Right forelimb (tissue), 1 donor: ENCODE measurements around the gene SYNDIG1L.
"Not testable (repeated sequence)": the region's sequence is repeated elsewhere in the genome, so short reads cannot be mapped to it uniquely, and the experiment has no call there.

ENCODE experiments used
- DNase-seq: peaks from one replicate; pipeline ENCODE4 v3.0.0-alpha.2; 2018

The SYNDIG1L gene

DNA sequence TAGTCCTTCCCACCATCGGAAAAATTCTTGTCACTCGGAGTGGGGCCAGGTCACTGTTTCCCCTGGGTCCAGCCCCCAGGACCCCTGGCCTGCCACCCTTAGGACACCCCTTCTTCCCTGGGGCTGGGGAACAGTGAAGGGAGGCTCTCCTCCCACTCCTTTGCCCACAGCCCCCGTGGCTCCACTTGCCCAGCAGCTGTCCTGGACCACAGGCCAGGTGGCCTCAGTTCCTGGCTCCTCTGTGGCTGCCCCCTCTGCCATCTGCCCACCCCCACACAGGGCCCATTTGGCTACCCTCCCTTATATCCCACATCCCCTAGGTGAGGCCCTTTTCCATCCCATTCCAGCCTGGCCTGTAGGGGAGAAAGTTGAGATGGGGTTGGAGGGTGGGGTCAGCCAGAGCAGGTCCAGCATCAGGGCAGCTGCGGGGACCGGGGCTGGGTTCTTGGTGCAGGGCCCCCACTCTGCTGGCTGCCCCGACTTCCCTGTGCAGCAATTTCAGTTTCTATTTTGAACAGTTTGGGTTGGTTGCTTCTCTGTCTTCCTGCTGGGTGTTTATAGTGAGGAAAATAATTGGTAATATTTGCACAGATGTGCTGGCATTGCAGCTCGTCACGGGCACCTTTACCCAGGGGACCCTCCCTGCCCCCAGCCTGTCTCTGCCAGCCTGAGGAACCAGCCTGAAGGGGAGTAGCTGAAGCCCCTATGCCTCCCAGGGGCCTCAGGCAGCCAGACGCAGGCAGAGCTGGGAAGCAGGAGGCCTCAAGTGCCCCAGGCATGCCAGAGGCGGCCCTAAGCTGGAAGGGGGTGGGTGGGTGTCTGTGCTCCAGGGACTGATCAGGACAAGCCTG, 23.4 kb downstream of the SYNDIG1L start:
- DNase-seq: no peak

DNA sequence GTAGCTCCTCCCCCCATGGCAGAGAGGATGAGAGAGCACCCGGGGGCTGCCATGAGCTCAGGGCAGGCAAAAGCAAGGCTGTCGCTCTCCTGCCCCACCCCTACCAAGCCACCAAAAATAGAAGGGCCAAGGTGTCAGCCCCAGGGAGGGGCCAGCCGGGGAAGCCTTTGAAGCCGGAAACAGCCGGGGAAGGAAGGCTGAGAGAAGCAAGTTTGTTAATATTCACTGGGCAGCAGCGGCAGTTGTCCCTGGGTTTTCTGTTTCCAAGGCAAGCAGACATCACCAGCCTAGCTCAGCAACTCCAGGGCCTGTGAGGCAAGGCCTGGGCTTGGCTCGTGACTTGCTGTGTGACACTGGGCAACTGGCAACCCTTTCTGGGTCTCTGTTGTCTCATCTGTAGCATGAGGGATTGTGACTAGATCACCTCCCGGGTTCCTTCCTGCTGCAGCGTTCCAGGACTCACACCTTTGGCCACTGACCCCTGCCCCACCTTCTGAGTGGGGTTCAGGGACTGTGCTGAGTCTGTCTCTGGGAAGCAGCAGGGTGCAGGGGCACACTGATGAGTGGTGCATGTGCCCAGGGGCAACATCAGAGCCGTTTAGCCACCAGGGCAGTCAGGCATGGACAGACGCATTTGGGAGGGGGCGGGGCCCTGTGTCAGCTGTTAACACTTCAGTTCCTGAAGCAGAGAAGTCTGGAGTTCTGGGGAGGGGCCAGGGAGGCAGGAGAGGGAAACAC, 24.3 kb downstream of the SYNDIG1L start:
- no peak for DNase-seq

GRCh38 chr14:74400919-74401503, 25.0 kb downstream of the SYNDIG1L start:
- DNase-seq: no peak

DNA sequence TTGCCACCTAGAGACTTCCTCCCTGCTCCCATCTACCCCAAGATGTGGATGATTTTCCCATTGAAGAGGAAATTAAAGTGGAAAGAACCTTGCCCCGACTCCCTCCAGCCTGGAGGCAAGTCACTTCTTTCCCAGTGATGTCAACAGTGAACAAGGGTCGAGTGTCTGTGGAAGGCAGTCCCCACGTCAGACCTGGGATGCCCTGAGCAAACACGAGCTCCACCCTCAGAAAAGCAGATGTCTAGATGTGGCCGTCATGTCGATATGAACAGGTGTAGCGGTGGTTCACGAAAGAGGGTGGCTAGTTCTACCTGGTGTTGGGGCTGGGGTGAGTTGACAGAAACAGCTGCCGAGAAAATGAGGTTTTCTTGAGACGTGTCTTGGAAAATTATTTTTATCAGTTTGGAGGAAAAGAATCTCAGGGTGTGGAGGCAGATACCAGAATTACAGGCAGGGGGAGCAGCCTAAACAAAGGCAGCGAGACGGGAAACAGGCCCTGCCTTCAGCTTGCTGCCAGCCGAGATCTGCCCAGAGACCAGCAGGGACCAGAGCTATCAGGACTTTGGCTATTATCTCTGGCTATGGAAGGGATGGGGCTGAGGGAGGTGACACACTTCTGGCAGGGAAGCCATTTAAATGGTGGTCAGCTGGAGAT, 25.9 kb downstream of the SYNDIG1L start:
- DNase-seq: no peak

- DNase-seq: no peak
Observed at GRCh38 chr14:74395094-74395493, 30.9 kb downstream of the SYNDIG1L start.

DNA sequence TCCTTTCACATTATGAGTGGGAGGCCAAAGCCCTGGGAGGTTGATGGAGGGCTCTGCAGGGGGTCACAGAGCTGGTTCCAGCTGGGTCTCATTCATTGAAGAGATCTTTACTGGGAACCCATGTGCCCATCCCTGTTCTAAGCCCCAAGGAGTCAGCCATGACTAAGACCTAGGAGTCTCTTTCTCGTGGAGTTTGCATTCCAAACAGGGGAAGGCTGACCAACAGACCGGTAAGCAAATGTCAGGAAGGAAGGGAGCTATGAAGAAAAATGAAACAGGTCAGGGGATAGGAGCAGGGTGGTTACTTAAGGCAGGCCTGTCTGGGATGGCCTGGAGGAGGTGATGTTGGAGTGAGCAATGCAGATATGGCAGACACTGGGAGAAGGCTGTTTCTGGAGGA, 31.5 kb downstream of the SYNDIG1L start:
- DNase-seq: no peak

DNA sequence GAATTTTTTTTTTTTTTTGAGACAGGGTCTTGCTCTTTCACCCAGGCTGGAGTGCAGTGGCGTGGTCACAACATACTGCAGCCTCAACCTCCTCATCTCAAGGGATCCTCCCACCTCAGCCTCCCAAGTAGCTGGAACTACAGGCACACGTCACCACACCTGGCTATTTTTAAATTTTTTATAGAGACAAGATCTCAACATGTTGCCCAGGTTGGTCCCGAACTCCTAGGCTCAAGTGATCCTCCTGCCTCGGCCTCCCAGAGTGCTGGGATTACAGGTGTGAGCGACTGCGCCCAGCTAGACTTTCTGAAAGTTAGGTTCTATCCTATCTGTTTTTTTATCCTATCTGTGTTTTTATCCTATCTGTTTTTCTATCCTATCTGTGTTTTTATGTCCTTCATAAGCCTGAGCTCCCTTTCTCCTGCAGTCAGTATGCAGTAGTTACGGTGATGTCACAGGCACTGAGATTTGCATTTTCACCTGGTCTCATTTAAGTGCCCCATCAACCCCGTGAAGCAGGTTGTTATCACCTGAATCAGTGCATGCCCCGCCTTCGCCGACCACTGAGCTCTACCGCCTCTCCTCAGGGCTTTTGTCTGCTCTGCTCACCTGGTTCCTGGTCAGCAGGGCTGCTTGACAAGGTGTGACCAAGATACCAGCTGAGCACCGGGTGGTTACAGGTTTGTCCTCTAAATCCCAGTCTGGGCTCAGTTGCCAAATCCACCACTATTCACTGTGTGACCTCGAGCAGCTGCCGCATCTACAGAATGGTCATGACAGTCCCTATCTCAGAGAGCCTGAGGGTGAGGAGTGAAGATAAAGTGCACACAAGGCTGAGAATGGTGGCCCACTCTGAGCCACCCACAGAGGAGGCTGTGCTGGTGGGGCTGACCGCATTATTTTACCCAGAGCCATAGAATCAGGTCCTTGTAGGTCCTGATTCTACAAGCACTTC, 33.1 kb downstream of the SYNDIG1L start:
- no peak for DNase-seq

DNA sequence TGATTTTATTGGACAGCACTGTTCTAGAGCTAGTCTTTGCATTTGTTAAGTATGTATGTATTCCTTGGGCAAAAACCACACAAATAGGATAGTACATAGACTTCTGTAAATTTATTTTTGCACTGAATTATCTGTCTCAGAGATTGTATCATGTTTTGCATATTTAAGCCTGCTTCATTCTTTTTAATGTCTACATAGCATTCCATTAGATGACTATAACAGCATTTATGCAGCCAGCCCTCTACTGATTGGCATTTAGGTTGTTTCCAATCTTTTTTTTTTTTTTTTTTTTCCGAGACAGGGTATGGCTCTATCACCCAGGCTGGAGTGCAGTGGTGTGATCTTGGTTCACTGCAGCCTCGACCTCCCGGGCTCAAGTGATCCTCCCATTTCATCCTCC, 34.5 kb downstream of the SYNDIG1L start:
- DNase-seq: no peak

- not testable (repeated sequence) for DNase-seq
Observed at GRCh38 chr14:74390505-74390904, 35.5 kb downstream of the SYNDIG1L start.

DNA sequence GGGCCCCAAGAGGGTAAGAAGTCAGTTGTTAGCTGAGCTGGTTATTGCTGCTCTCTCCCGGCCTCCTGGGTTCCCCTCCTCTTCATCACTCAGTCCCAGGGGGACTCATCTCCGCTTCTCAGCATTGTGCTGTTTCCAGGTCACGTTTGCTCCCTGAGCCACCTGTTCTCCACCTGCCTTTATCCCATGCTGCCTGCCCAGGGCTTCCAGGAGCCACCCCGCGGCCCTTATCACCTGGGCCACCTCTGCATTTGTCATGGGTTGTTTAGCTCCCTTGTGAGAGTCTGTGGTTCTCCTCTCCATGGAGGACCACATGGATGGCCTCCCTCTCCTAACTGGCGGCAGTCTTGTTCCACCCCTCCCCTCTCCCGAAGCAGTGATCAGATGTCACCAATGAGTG, 36.0 kb downstream of the SYNDIG1L start:
- DNase-seq: no peak

- no peak for DNase-seq
Observed at GRCh38 chr14:74382231-74382630, 43.8 kb downstream of the SYNDIG1L start.

DNA sequence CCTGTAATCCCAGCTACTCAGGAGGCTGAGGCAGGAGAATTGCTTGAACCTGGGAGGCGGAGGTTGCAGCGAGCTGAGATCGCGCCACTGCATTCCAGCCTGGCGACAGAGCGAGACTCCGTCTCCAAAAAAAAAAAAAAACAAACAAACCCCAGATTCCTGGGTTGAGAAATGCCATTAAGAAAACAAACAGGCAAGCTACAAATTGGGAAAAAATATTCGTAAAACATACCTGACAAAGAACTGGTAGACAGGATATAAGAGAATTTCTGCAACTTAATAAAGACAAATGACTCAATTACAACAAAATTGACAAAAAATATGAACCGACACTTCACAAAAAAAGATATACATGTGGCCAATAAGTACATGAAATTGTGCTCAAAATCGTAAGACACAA, 44.4 kb downstream of the SYNDIG1L start:
- DNase-seq: not testable (repeated sequence)

DNA sequence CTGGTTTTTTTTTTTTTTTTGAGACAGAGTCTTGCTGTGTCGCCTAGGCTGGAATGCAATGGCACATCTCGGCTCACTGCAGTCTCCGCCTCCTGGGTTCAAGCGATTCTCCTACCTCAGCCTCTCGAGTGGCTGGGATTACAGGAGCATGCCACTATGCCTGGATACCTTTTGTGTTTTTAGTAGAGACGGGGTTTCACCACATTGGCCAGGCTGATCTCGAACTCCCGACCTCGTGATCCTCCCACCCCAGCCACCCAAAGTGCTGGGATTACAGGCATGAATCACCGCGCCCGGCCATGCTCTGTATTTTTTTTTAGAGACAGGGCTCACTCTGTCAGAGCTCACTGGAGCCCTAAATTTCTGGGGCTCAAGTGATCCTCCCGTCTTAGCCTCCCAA, 45.2 kb downstream of the SYNDIG1L start:
- no peak for DNase-seq

GRCh38 chr14:74380172-74380571, 45.8 kb downstream of the SYNDIG1L start:
- DNase-seq: no peak

DNA sequence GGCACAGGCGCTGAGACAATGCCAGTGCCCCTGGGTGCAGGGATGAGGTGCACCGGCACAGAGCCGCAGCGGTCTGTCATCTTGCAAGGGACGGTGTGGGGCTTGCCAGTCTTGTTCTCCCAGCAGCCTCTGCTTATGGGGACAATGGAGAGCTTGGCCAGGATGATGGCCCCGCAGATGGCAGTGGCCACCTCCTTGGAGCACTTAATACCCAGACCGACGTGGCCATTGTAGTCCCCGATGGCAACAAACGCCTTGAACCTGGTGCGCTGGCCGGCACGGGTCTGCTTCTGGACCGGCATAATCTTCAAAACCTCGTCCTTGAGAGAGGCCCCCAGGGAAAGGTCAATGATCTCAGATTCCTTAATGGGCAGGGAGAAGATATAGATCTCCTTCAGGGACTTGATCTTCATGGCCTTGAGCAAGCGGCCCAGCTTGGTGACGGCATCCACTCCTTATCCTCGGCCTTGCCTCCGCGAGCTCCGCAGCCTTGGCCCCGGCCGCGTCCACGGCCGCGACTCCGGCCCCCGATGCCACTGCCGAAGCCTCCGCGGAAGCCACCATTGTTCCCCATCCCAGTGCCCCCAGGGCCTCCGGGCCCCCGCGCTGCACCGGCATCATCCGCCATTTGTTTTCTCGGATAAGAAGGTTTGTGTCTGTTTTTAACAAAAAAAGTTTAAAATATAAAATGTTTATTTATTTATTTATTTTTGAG, 47.9 kb downstream of the SYNDIG1L start:
- DNase-seq: no peak

DNA sequence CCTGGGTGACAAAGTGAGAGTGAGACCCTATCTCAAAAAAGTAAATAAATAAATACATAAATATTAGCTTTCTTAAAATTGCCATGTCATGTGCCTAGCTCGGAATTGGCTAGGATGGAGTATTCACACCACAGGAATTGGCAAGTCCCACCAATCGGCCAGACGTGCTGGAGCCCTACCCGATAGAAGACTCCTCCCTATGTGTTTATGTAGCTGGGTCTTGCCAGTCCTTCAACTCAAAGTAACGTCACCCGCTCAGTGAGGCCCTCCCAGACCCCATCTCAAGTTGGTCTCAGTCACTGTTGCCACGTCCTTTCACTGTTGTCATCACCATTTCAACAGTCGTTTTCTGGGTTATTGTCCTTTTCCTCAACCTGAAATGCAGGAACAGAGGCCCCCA, 57.6 kb downstream of the SYNDIG1L start:
- DNase-seq: no peak

GRCh38 chr14:74368026-74368425, 58.0 kb downstream of the SYNDIG1L start:
- no peak for DNase-seq

GRCh38 chr14:74364271-74364880, 61.6 kb downstream of the SYNDIG1L start:
- DNase-seq: no peak

GRCh38 chr14:74362361-74362915, 63.6 kb downstream of the SYNDIG1L start:
- peak; percentile 81 for DNase-seq

DNA sequence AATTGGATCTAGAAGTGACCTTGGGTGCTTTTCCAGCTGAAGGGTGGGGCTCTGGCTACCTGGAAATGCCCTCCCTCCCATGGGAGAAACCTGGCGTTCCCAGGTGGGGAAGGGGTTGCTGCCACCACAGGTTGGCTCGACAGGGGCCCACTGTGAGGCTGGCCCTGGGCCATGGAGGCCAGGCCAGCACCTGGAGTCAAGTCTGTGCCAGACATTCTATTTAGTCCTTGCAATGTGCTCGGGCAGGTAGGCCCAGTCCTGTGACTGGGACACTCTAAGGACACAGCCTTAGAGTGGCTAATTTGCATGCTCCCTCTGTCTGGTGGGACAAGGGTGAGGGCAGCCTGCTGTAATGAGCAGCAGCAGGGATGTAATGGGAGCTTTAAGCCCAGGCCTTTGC, 65.8 kb downstream of the SYNDIG1L start:
- DNase-seq: no peak
